Epithelial cell of esophagus (primary cell): ENCODE data around the gene OR5I1.
"Not testable (repeated sequence)": the region's sequence is repeated elsewhere in the genome, so short reads cannot be mapped to it uniquely, and the experiment has no call there.

ENCODE experiments used
- DNase-seq: peaks from one replicate; pipeline ENCODE4 v3.0.0; 2010; ENCODE audit warnings: low read depth
- H3K4me3 ChIP-seq: 2 replicates; pipeline ENCODE4 v1.5.1; 2011; ENCODE audit warnings: mild to moderate bottlenecking, low read length, control low read depth
- TF ChIP-seq, protein P1 (sequence below): IDR thresholded peaks from 2 replicates; pipeline ENCODE4 v1.5.1; 2011; ENCODE audit warnings: low read depth, mild to moderate bottlenecking, low read length, control low read depth, inconsistent platforms; ENCODE audit not compliant: insufficient read depth; ENCODE audit errors: missing control alignments

Gene OR5I1

DNA sequence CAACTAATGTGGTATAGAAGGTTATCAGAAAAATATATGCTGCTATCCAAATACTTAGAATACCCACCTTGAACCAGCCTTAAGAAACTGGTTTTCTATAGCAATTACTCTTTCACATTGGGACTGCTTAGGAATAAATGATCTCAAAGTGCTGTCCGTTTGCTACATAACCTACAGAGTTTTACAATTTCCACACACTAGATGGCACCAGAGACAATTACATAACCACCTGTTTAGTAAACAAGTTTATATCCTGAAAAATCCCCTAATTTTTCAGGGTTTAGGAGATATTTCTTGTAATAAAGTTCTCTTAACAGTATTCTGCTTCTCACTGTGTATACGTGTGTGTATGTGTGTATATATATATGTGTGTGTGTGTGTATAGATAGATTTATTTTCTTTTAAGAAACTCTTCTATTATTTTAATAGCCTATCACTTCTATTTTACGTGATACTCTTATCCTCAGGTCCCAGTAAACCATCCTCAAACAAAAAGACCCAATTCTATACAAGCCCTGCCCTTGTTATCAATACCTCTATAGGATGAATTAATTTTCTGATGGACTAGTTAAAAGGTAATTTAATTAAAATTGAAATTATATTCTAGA lies 6.7 kb upstream of the OR5I1 start:
- H3K4me3 ChIP-seq, result no peak overlapping the region
- peak; percentile 57 for DNase-seq
- TF ChIP-seq, protein P1, sequence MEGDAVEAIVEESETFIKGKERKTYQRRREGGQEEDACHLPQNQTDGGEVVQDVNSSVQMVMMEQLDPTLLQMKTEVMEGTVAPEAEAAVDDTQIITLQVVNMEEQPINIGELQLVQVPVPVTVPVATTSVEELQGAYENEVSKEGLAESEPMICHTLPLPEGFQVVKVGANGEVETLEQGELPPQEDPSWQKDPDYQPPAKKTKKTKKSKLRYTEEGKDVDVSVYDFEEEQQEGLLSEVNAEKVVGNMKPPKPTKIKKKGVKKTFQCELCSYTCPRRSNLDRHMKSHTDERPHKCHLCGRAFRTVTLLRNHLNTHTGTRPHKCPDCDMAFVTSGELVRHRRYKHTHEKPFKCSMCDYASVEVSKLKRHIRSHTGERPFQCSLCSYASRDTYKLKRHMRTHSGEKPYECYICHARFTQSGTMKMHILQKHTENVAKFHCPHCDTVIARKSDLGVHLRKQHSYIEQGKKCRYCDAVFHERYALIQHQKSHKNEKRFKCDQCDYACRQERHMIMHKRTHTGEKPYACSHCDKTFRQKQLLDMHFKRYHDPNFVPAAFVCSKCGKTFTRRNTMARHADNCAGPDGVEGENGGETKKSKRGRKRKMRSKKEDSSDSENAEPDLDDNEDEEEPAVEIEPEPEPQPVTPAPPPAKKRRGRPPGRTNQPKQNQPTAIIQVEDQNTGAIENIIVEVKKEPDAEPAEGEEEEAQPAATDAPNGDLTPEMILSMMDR, result peak; percentile 45

DNA sequence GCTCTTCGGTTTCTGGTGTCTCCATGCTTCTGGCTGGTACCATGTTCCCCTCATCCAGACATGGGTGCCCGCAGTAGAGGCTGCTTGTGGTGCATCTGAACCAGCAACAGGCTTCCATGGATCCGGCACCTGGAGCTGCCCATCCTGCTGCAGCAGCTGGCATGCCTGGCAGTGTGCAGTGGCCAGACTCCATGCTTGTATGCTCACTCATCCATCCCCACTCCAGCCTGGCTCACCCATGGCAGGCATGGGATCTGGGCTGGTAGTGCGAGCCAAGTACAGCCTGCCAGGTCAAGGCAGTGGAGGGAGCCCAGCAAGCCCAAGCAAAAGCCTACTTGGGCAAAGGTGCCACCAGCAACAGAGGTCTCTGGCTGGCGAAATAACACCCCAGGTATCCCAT lies 15.7 kb downstream of the OR5I1 start:
- DNase-seq, result no peak
- TF ChIP-seq, protein P1, result no peak
- H3K4me3 ChIP-seq, result no peak overlapping the region

DNA sequence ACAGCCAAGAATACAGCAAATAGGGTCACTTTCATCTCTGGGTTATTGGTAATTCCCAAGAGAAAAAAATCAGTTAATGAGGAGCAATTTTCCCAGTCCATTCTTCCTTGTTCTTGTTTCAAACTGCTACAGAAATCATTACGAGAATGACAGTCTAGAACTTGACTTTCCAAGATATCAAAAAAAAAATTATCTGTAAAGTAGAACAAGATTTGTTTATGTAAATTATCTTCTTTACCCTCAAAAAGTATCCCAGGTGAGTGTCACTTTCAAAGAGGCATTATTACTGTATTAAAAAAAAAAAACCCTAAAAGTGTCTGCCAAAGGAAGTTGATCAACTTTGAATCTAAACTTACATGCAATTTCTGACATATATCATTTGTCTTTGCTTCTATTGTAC lies 21.7 kb downstream of the OR5I1 start, which contains the start of gene OR5W2:
Gene OR5W2, minus strand, starts transcription at position 101 of the 400 bp plus-strand sequence. Its CDS starts 0 bp downstream, at position 101.
- DNase-seq, result no peak
- TF ChIP-seq, protein P1, result no peak
- no peak within 1 kb of the TSS for H3K4me3 ChIP-seq

- no peak for DNase-seq
- TF ChIP-seq, protein P1, result no peak
- H3K4me3 ChIP-seq, result no peak overlapping the region
These were observed 33.9 kb downstream of the OR5I1 start for GRCh38 chr11:55902308-55902707.

- TF ChIP-seq, protein P1, result no peak
- no peak overlapping the region for H3K4me3 ChIP-seq
- no peak for DNase-seq
These were observed 41.0 kb downstream of the OR5I1 start for GRCh38 chr11:55895216-55895615.

- not testable (repeated sequence) for DNase-seq, H3K4me3 ChIP-seq
These were observed 50.7 kb downstream of the OR5I1 start for GRCh38 chr11:55885481-55885880.
